ENCODE measurements around the gene TEN1.

GRCh38 chr17:76013377-76013932 is 34.4 kb downstream of the TEN1 start:
- TF ChIP-seq CTCF (conservative IDR thresholded peaks at IDR 0.05; ENCODE audit: low read depth, low read length) (no peak), MXI1 (IDR thresholded peaks at IDR 0.05; ENCODE audit: borderline replicate concordance, low read depth, low read length) (no peak)
